IMR-90 (cell line): ENCODE data around the gene RCHY1.

ENCODE experiments used
- CTCF ChIP-seq: conservative IDR thresholded peaks from 2 replicates; pipeline ENCODE4 v1.5.1; 2012; ENCODE audit warnings: mild to moderate bottlenecking, low read depth, low read length, improper control_type of control experiment
- USF2 ChIP-seq: fragments of 150-350 bp; IDR thresholded peaks from 2 replicates; pipeline ENCODE4 v1.6.1; 2017; ENCODE audit warnings: mild to moderate bottlenecking, antibody characterized with exemption, low read length, low read depth

- TF ChIP-seq CTCF (no peak), USF2 (no peak)
Observed at GRCh38 chr4:75469896-75470295, 44.3 kb downstream of the RCHY1 start.
